ENCODE results near the gene RGS14.

GRCh38 chr5:177374211-177374610, 16.5 kb downstream of the RGS14 start:
- TF ChIP-seq POLR2A (IDR thresholded peaks at IDR 0.05), result no peak
- TF ChIP-seq CTCF (IDR thresholded peaks at IDR 0.05), result no peak

All from testis (tissue), 2 donors.